Left ventricle myocardium inferior (tissue), 1 donor: ENCODE results near the gene BOD1. TPM values are rescaled to one million over a fixed set of nuclear protein-coding genes. Genes with fewer than 3 reads are reported as not detected.

Source experiments
- DNase-seq: peaks from one replicate; pipeline ENCODE4 v3.0.0-alpha.2; 2020
- H3K27ac ChIP-seq: fragments of 200-600 bp; replicated peaks from 2 replicates; pipeline ENCODE4 v1.8.0; 2021
- H3K27me3 ChIP-seq: fragments of 200-600 bp; 2 replicates; pipeline ENCODE4 v1.8.0; 2021; ENCODE audit warnings: low read depth
- H3K36me3 ChIP-seq: fragments of 200-600 bp; 2 replicates; pipeline ENCODE4 v1.8.0; 2021
- H3K4me1 ChIP-seq: fragments of 200-600 bp; 2 replicates; pipeline ENCODE4 v1.8.0; 2021
- H3K4me3 ChIP-seq: fragments of 200-600 bp; 2 replicates; pipeline ENCODE4 v1.8.0; 2021; ENCODE audit warnings: mild to moderate bottlenecking, moderate library complexity
- H3K9me3 ChIP-seq: fragments of 200-600 bp; replicated peaks from 2 replicates; pipeline ENCODE4 v1.8.0; 2021
- CTCF ChIP-seq: fragments of 200-600 bp; IDR thresholded peaks from 2 replicates; pipeline ENCODE4 v1.8.0; 2021; ENCODE audit warnings: antibody characterized with exemption, mild to moderate bottlenecking, borderline replicate concordance
- intact Hi-C: fragments of 100-400 bp; cut with micrococcal nuclease; formaldehyde crosslinking; loops from one replicate; pipeline ENCODE4 v1.11.0; 2022
- total RNA-seq: library from RNA; stranded (reverse); fragmentation: NEBNext Ultra II Directional; extraction: Animal tissue kit (Norgen Biotek cat#: 25700); gene quantifications from one replicate; pipeline ENCODE4 v1.2.1, GENCODE V29; 2021
- donor health status: DM: no; HTN: yes; CAD: no; lungs with severe emphysema.

Gene BOD1
- total RNA-seq, 1 donor from 2014 or later, result 48.7 TPM

- Histone ChIP-seq H3K4me1 (no peaks in the 10 kb centered on the region), H3K4me3 (no peak overlapping the region), H3K27me3 (no peaks in the 10 kb centered on the region), H3K9me3 (peaks cover 16% of the 10 kb centered on the region), H3K36me3 (no peaks in the 10 kb centered on the region), H3K27ac (no peak overlapping the region)
- intact Hi-C loops, result no loop called here
- TF ChIP-seq CTCF, result no peak
- no peak for DNase-seq
Observed at GRCh38 chr5:173648308-173648866, 31.9 kb upstream of the BOD1 start.

GRCh38 chr5:173646692-173647091, 30.2 kb upstream of the BOD1 start:
- TF ChIP-seq CTCF, result no peak
- H3K27ac ChIP-seq, result no peak overlapping the region
- no peaks in the 10 kb centered on the region for H3K27me3 ChIP-seq
- H3K4me3 ChIP-seq, result no peak overlapping the region
- DNase-seq, result no peak
- no peaks in the 10 kb centered on the region for H3K4me1 ChIP-seq
- no peaks in the 10 kb centered on the region for H3K36me3 ChIP-seq
- intact Hi-C loops, result no loop called here
- no peaks in the 10 kb centered on the region for H3K9me3 ChIP-seq

GRCh38 chr5:173645890-173646574, 29.6 kb upstream of the BOD1 start:
- Histone ChIP-seq H3K4me1 (no peaks in the 10 kb centered on the region), H3K36me3 (no peaks in the 10 kb centered on the region), H3K9me3 (no peaks in the 10 kb centered on the region), H3K27me3 (no peaks in the 10 kb centered on the region), H3K27ac (no peak overlapping the region), H3K4me3 (no peak overlapping the region)
- no peak for TF ChIP-seq CTCF
- no peak for DNase-seq
- intact Hi-C loops, result no loop called here

GRCh38 chr5:173645437-173645807, 29.0 kb upstream of the BOD1 start:
- Histone ChIP-seq H3K27me3 (no peaks in the 10 kb centered on the region), H3K4me3 (no peak overlapping the region), H3K36me3 (no peaks in the 10 kb centered on the region), H3K4me1 (peaks cover 4% of the 10 kb centered on the region), H3K27ac (no peak overlapping the region), H3K9me3 (no peaks in the 10 kb centered on the region)
- intact Hi-C loops, result no loop called here
- TF ChIP-seq CTCF, result no peak
- no peak for DNase-seq

- no peaks in the 10 kb centered on the region for H3K27me3 ChIP-seq
- no peak overlapping the region for H3K27ac ChIP-seq
- H3K4me3 ChIP-seq, result no peak overlapping the region
- intact Hi-C loops, result no loop called here
- no peaks in the 10 kb centered on the region for H3K9me3 ChIP-seq
- DNase-seq, result no peak
- TF ChIP-seq CTCF, result no peak
- no peaks in the 10 kb centered on the region for H3K36me3 ChIP-seq
- peaks cover 9% of the 10 kb centered on the region for H3K4me1 ChIP-seq
Observed at GRCh38 chr5:173644673-173645436, 28.4 kb upstream of the BOD1 start.
